B cell (primary cell): ENCODE results near the gene DDX10. TPM values are rescaled to one million over a fixed set of nuclear protein-coding genes. Genes with fewer than 3 reads are reported as not detected.

Experiments
- ATAC-seq: fragments of 200-7000 bp; cut with Tn5 transposase; one replicate; pipeline ENCODE4 v1.10.0; 2021; ENCODE audit warnings: low read depth, mild to moderate bottlenecking, moderate number of reproducible peaks, moderate library complexity
- CTCF ChIA-PET: fragments of 350-600 bp; sonication (Branson Sonifier 250); formaldehyde crosslinking; loops from one replicate; lab custom pipeline; 2021; ENCODE audit warnings: antibody characterized with exemption, inconsistent platforms; lab: Charles Lee
- POLR2A ChIA-PET: fragments of 350-600 bp; sonication (Branson Sonifier 250); formaldehyde crosslinking; loops from one replicate; lab custom pipeline; 2021; ENCODE audit warnings: antibody characterized with exemption; lab: Charles Lee
- DNase-seq: peaks from one replicate; pipeline ENCODE4 v3.0.0; 2013
- H2AFZ ChIP-seq: 2 replicates; pipeline ENCODE4 v1.6.1; 2012; ENCODE audit warnings: mild to moderate bottlenecking, low read depth, low read length; ENCODE audit not compliant: insufficient read depth, poor library complexity, severe bottlenecking
- H3K27ac ChIP-seq, 2 donors: 1 replicate in 1 of 2; 2 replicates in 1 of 2; pipeline ENCODE4 v1.5.1; 2012 to 2013; ENCODE audit warnings: low read length in 2 of 2, mild to moderate bottlenecking in 2 of 2, moderate library complexity in 1 of 2
- H3K27me3 ChIP-seq, 4 experiments: fragments of 200-600 bp in 1 of 4; sonication (generic) in 1 of 4; replicated peaks in 1 of 4; 1 replicate in 2 of 4; 2 replicates in 2 of 4; pipeline versions ENCODE4 v1.6.1 to v1.7.0; 2013 to 2016; ENCODE audit warnings: low read length in 3 of 4, mild to moderate bottlenecking in 2 of 4, mixed read lengths in 1 of 4, moderate library complexity in 1 of 4; ENCODE audit not compliant: insufficient read depth in 4 of 4, control insufficient read depth in 3 of 4; ENCODE audit errors: control extremely low read depth in 1 of 4
- H3K36me3 ChIP-seq, 2 experiments: replicated peaks in 1 of 2; 1 replicate in 1 of 2; 2 replicates in 1 of 2; pipeline versions ENCODE4 v1.6.1 to v1.7.1; 2013; ENCODE audit warnings: low read length in 1 of 2; ENCODE audit not compliant: insufficient read depth in 2 of 2, control insufficient read depth in 1 of 2; ENCODE audit errors: control extremely low read depth in 1 of 2, extremely low read depth in 1 of 2
- H3K4me1 ChIP-seq, 2 donors: fragments of 200-600 bp in 1 of 2; sonication (generic) in 1 of 2; 1 replicate in 1 of 2; 2 replicates in 1 of 2; pipeline versions ENCODE4 v1.5.1 to v1.6.1; 2013 to 2017; ENCODE audit warnings: low read length in 2 of 2; ENCODE audit not compliant: control insufficient read depth in 2 of 2, insufficient read depth in 2 of 2
- H3K4me2 ChIP-seq: replicated peaks from 2 replicates; pipeline ENCODE3; 2012; ENCODE audit warnings: mild to moderate bottlenecking, low read depth, low read length; ENCODE audit not compliant: poor library complexity, severe bottlenecking
- H3K4me3 ChIP-seq, 5 experiments: fragments of 200-600 bp in 1 of 5; sonication (generic) in 1 of 5; 1 replicate in 3 of 5; 2 replicates in 2 of 5; pipeline versions ENCODE4 v1.5.1 to v1.7.0; 2011 to 2016; ENCODE audit warnings: low read length in 4 of 5, mild to moderate bottlenecking in 4 of 5, low read depth in 2 of 5, control low read depth in 1 of 5, moderate library complexity in 1 of 5; ENCODE audit not compliant: insufficient read depth in 1 of 5; ENCODE audit errors: control extremely low read depth in 1 of 5, extremely low read depth in 1 of 5
- H3K79me2 ChIP-seq: fragments of 200-600 bp; sonication (generic); one replicate; pipeline ENCODE4 v1.6.0; 2016; ENCODE audit warnings: low read length; ENCODE audit not compliant: control insufficient read depth, insufficient read depth
- H3K9ac ChIP-seq: fragments of 200-600 bp; sonication (generic); 2 replicates; pipeline ENCODE4 v1.6.1; 2017; ENCODE audit warnings: mild to moderate bottlenecking, low read length, moderate library complexity
- H3K9me3 ChIP-seq, 3 donors: one replicate each; pipeline versions ENCODE4 v1.6.1 to v1.7.1; 2013; ENCODE audit warnings: low read length in 2 of 3; ENCODE audit not compliant: control insufficient read depth in 2 of 3, insufficient read depth in 1 of 3; ENCODE audit errors: control extremely low read depth in 1 of 3
- H4K20me1 ChIP-seq: 2 replicates; pipeline ENCODE4 v1.6.0; 2012; ENCODE audit warnings: mild to moderate bottlenecking, low read length; ENCODE audit not compliant: insufficient read depth, control insufficient read depth, poor library complexity, severe bottlenecking
- H3K27ac Mint-ChIP-seq: one replicate; pipeline ENCODE4 v1.8.0; 2021; ENCODE audit warnings: mixed read lengths
- H3K27me3 Mint-ChIP-seq: one replicate; pipeline ENCODE4 v1.8.0; 2021; ENCODE audit warnings: mixed read lengths
- H3K4me1 Mint-ChIP-seq: one replicate; pipeline ENCODE4 v1.8.0; 2021; ENCODE audit warnings: mixed read lengths
- H3K4me3 Mint-ChIP-seq: one replicate; pipeline ENCODE4 v1.8.0; 2021; ENCODE audit warnings: mixed read lengths
- H3K9me3 Mint-ChIP-seq: one replicate; pipeline ENCODE4 v1.8.0; 2022; ENCODE audit warnings: mixed read lengths; ENCODE audit not compliant: insufficient read depth
- CTCF ChIP-seq: fragments of 200-600 bp; IDR thresholded peaks from one replicate; pipeline ENCODE4 v1.8.0; 2022; ENCODE audit warnings: antibody characterized with exemption, mild to moderate bottlenecking
- EZH2 ChIP-seq: IDR thresholded peaks from 2 replicates; pipeline ENCODE4 v1.6.1; 2012; ENCODE audit warnings: borderline replicate concordance, low read depth, mild to moderate bottlenecking, moderate library complexity, low read length; ENCODE audit not compliant: insufficient read depth, poor library complexity, severe bottlenecking
- WGBS: methylation state at CpG from one replicate; pipeline ENCODE4 v1.1.5; 2013; ENCODE audit warnings: missing lambda C conversion rate; ENCODE audit not compliant: insufficient coverage; 5-methylcytosine and 5-hydroxymethylcytosine counted together
- intact Hi-C: fragments of 100-400 bp; cut with micrococcal nuclease; formaldehyde crosslinking; loops from one replicate; pipeline ENCODE4 v1.10.0; 2022
- polyA plus RNA-seq: library from polyadenylated mRNA; depleted of rRNA; stranded (reverse); fragments of >200 nt; gene quantifications from 2 replicates; pipeline ENCODE4 v1.2.3, GENCODE V29; 2012
- total RNA-seq, 2 donors: library from RNA; stranded (reverse); fragments of 120-200 nt in 1 of 2; gene quantifications; 1 replicate in 1 of 2; 2 replicates in 1 of 2; pipeline versions ENCODE4 v1.2.3 to v1.2.4, GENCODE V29; 2013 to 2022

Gene DDX10
- total and polyA plus RNA-seq, 2 donors (not counting 1 experiment from before 2014, with no cell fraction given): 15.6 to 30.6 TPM

DNA sequence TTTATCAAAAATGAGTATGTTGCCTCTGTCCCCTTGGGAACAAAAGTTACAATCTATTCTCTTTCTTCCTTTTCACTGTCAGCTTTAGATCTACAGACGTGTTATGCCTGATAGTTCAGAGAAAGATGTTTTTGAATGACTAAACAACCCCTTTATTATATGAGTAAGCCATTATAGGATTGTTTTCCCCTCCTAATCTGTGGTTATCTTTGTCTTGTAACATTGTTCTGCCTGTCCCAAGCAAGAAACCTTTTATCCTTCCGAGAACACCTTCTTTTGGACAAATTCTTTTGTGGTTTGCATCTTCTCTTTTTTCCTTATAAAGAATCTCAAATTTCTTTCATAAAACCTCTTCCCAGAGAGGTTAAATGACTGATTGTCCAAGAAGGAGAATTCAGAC, 208.4 kb downstream of the DDX10 start:
- H3K27ac Mint-ChIP-seq: no peak overlapping the region
- ChIA-PET POLR2A (no interaction called here), CTCF (no interaction called here)
- ATAC-seq (no peak), DNase-seq (no peak)
- no peak overlapping the region for H3K4me3 ChIP-seq
- H3K27ac ChIP-seq: no peak overlapping the region
- H3K4me3 Mint-ChIP-seq: no peak overlapping the region
- no peaks in the 10 kb centered on the region for H3K79me2 ChIP-seq
- no CpG with 5 or more reads among the region's 2 CpGs for WGBS
- H3K4me1 ChIP-seq: no peaks in the 10 kb centered on the region
- no peak overlapping the region for H2AFZ ChIP-seq
- no peak overlapping the region for H3K9ac ChIP-seq
- H3K9me3 ChIP-seq: no peaks in the 10 kb centered on the region
- H3K4me2 ChIP-seq: no peak overlapping the region
- H3K36me3 ChIP-seq: peaks cover 0 to 4% of the 10 kb centered on the region in 2 experiments
- H3K27me3 Mint-ChIP-seq: no peaks in the 10 kb centered on the region
- intact Hi-C loops: no loop called here
- no peaks in the 10 kb centered on the region for H3K27me3 ChIP-seq
- no peaks in the 10 kb centered on the region for H3K4me1 Mint-ChIP-seq
- no peaks in the 10 kb centered on the region for H4K20me1 ChIP-seq
- TF ChIP-seq EZH2 (no peak), CTCF (no peak)
- no peaks in the 10 kb centered on the region for H3K9me3 Mint-ChIP-seq

DNA sequence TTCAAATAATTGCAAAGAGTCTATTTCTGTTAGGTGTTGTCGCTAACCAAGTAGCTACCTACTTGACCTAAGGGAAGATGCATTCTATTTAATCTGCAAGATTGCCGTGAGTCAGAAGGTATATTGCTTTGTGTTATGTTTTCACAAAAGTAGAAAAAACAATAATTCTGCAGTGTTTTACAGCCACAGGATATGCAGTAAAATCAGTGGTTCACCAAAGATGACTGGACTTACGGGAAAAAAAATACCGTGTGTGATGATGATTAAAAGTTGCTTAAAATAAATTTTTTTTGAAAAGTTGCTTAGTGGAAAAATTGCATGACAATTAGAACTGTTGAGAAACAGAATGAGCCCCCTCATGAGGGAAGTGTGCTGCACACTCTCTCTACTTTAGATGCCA, 209.1 kb downstream of the DDX10 start:
- H3K4me3 ChIP-seq: no peak overlapping the region
- no peaks in the 10 kb centered on the region for H3K27me3 ChIP-seq
- H3K4me3 Mint-ChIP-seq: no peak overlapping the region
- no peaks in the 10 kb centered on the region for H4K20me1 ChIP-seq
- 100% methylated on average over 3 of the region's 4 CpGs for WGBS
- ATAC-seq: no peak
- peaks cover 0 to 4% of the 10 kb centered on the region in 2 experiments for H3K36me3 ChIP-seq
- no peaks in the 10 kb centered on the region for H3K9me3 ChIP-seq
- no peak overlapping the region for H3K4me2 ChIP-seq
- DNase-seq: no peak
- H3K79me2 ChIP-seq: no peaks in the 10 kb centered on the region
- H3K27ac ChIP-seq: no peak overlapping the region
- H3K27ac Mint-ChIP-seq: no peak overlapping the region
- no peak overlapping the region for H2AFZ ChIP-seq
- ChIA-PET POLR2A (no interaction called here), CTCF (interaction anchor here (1.1 kb wide), 1 partner anchor 11 kb away, joined by 3 read pairs; no protein-coding TSS in a partner anchor)
- H3K27me3 Mint-ChIP-seq: no peaks in the 10 kb centered on the region
- no peak overlapping the region for H3K9ac ChIP-seq
- no peaks in the 10 kb centered on the region for H3K9me3 Mint-ChIP-seq
- intact Hi-C loops: no loop called here
- H3K4me1 Mint-ChIP-seq: no peaks in the 10 kb centered on the region
- H3K4me1 ChIP-seq: no peaks in the 10 kb centered on the region
- TF ChIP-seq CTCF: no peak
- TF ChIP-seq EZH2: no peak
